Hematopoietic multipotent progenitor cell (in vitro differentiated cells): ENCODE data around the gene SAP30. TPM values are rescaled to one million over a fixed set of nuclear protein-coding genes. Genes with fewer than 3 reads are reported as not detected.

Source experiments
- DNase-seq, 3 donors: peaks; one replicate each; pipeline ENCODE4 v3.0.0-alpha.2; 2011 to 2015; ENCODE audit warnings: low read depth in 2 of 3, low spot score in 2 of 3
- total RNA-seq: library from RNA; depleted of rRNA; stranded (reverse); fragments of >200 nt; gene quantifications from one replicate; pipeline ENCODE4 v1.2.3, GENCODE V29; 2012

The SAP30 gene
- total RNA-seq, 1 donor: 18.6 TPM

- no peak for DNase-seq
Observed at GRCh38 chr4:173365359-173365996, 5.3 kb upstream of the SAP30 start.

- DNase-seq: no peak
Observed at GRCh38 chr4:173367285-173367684, 3.5 kb upstream of the SAP30 start.

GRCh38 chr4:173367946-173368345 is 2.8 kb upstream of the SAP30 start:
- DNase-seq: no peak

- peak in 2 of 3 donors; percentile 71 to 78 for DNase-seq
Observed at GRCh38 chr4:173370130-173370476, 651 bp upstream of the SAP30 start.

GRCh38 chr4:173371292-173372192 is 788 bp downstream of the SAP30 start:
- peak; percentile 13 to 63 (median 62) for DNase-seq

DNA sequence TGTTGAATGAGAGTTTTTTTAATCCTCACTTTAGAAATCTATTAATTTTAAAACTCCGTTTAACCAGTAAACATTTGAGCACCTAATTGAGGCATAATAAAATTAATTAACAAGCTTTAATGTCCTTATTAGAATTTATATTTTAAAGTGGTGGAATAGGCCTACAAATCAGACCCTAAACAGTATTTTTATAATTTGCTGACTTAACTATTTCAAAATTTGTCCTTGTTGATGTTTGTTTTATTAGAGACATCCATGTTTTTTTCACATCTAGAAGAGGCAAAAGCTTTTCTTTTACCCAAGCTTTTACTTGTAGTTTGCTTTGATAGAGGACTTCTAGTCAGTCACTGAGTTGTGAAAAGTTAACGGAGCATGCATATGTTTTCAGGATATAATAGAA is 3.8 kb downstream of the SAP30 start:
- no peak for DNase-seq

DNA sequence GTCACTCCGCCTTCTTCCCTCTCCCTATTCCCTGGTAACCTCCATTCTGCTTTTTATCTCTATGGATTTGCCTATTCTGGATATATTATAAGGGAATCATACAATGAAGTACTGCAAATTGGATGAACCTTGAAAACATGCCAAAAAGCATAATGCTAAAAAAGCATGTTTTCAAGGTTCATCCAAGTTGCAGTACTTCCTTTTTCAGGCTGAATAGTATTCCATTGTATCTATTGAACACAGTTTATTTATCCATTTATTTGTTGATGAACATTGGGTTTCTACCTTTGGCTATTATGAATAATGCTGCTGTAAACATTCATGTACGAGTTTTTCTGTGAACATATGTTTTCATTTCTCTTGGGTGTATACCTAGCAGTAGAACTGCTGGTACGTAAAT is 9.2 kb downstream of the SAP30 start:
- no peak for DNase-seq

DNA sequence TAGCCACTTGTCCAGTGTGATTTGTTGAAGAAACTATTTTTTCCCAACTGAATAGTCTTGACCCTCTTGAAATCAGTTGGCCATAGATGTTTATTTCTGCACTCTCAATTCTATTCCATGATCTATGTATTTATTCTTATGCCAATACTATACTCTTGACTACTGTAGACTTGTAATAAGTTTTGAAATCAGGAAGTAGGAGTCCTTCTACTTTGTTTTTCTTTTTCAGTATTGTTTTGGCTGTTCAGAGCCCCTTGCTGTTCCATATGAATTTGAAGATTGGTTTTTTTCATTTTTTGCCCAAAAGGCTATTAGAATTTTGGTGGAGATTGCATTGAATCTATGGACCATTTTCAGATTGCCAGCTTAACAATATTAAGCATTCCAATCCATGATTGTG is 10.2 kb downstream of the SAP30 start:
- DNase-seq: no peak

- no peak for DNase-seq
Observed at GRCh38 chr4:173381610-173382009, 10.9 kb downstream of the SAP30 start.

DNA sequence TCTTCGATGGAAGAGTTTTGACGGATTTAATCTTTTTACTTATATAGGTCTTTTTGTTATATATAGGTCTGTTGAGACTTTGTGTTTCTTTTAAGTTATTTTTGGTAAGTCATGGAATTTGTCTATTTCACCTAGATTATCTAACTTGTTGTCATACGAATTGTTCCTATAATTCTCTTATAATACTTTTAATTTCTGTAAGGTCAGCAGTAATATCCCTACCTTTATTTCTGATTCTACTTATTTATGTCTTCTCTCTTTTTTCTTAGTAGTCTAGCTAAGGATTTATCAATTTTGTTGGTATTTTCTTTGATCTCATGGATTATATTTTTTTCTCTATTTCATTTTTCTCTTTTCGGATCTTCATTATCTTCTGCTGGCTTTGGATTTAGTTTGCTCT is 11.6 kb downstream of the SAP30 start:
- DNase-seq: no peak

DNA sequence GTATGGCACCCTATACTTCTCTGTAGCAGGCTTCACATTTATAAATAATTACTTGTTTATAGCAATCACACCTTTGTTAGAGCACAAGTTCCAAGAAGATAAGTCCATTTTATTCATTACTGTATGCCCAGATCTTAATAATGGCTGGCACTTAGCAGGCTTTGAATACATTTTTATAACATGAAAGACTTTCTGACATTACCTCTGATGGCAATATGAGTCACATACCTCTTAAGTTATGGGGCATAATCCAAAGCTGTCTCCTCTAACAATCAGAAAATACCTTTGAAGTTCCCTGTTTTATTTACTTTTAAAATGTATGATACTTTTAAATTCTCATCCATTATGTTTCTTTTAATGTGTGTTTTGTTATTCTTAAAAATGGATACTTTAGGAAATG is 16.0 kb downstream of the SAP30 start:
- DNase-seq: no peak

- no peak for DNase-seq
Observed at GRCh38 chr4:173391701-173392100, 20.9 kb downstream of the SAP30 start.

DNA sequence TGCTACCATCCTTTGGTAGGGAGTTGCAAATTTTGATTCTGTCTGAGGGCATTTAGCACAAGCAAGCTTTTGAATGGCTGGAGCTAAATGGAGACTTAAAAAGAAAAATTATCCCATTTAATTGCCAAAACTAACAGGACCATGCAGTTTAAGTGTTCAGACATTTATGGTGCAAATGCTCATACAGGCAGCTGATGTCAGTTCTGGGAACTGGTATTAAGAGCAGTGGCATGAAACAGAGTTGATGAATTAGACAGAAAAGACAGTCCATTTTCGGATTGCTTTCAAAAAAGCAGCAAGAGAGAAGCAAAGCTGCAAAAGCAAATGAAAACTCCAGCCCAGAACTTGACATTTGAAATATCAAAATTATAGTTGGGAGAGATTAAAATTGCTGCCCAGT is 26.9 kb downstream of the SAP30 start:
- DNase-seq: no peak

GRCh38 chr4:173398220-173398619 is 27.5 kb downstream of the SAP30 start:
- DNase-seq: no peak

DNA sequence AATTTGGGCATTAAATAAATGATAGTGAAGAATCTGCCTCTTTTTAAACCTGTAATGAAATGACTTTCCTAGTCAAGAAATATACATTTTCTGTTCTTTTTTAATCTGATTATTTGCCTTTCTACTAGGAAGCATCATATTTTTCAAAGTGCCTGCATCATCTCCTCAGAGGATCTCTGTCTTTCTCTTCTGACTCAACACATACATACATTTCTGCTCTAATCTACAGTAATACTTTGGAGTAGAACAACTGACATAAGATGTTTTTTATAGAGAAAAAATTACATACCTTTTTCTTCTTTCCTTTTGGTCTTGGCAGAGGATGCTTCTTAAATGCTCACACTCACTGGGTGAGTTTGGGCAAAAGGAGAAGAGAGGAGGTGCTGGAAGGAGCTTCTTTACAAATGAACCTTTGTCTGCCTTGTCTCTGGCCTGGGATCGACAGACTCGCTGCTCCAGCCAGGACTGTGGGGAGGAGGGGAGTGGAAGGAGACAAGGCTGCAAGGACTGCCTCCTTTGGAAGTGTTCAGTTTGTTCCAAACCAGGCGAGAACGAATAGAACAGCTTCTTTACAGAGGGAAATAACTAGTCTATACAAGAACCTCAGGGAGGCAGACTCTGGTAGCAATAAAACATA is 28.1 kb downstream of the SAP30 start, which contains the start of gene SCRG1:
SCRG1 (minus strand) TSS at position 338 of the 637 bp plus-strand sequence. CDS start 7,702 bp downstream, outside the sequence.
- DNase-seq: no peak

DNA sequence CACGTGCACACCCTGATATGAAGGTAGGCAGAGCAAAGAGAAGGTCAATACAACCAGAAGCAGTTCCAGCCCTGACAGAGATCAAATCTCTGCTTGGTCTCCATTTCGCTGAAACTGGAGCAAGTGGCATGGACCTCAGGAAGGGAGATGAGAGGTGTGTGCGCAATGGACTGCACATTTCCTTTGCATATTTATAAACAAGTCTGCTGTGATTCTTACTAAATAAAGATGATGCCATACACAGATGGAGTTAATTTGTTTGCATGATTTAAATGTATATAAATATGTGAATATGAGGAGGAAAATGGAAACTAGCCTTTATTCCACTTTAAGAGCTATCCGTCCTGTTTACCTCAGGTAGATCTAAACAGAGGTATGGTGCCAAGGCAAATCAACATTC is 30.3 kb downstream of the SAP30 start:
- DNase-seq: no peak

- DNase-seq: no peak
Observed at GRCh38 chr4:173403051-173403450, 32.3 kb downstream of the SAP30 start.

- no peak for DNase-seq
Observed at GRCh38 chr4:173404296-173404865, 33.6 kb downstream of the SAP30 start.

DNA sequence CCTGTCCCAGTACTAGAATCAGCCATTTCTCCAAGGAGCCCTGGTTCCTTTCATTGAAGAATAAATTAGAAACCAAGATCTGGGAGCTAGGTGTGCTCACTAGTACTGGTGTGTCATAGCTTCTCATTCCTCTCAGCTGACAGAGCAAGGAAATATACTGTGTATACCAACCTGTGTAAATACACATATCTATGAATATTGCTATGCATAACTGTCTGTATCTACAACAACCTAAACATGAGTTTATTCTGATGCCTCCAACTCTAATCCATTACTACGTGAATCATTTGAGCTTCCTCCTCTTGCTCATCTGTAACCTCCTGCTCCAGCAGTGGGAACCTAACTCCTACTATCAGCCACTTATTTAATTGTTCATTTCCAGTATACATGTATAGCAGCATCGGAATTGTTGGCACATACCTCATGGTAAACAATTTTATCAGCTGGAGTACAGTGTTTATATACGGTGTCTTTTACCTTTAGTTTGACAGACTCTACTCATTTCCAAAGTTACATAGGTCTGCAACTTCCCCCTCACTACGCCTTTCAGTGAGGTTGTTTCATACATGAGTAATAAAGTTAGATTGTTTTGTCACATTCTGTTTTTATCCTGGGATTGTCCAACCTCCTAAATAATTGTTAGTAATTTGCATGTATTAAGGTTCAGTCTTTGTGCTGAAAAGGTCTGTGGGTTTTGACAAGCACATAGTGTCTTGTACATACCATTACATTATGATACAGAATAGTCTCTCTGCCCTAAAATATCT is 35.3 kb downstream of the SAP30 start:
- no peak for DNase-seq

GRCh38 chr4:173410079-173410478 is 39.3 kb downstream of the SAP30 start:
- no peak for DNase-seq
